ENCODE measurements around the gene LHFPL5.

LHFPL5 gene

DNA sequence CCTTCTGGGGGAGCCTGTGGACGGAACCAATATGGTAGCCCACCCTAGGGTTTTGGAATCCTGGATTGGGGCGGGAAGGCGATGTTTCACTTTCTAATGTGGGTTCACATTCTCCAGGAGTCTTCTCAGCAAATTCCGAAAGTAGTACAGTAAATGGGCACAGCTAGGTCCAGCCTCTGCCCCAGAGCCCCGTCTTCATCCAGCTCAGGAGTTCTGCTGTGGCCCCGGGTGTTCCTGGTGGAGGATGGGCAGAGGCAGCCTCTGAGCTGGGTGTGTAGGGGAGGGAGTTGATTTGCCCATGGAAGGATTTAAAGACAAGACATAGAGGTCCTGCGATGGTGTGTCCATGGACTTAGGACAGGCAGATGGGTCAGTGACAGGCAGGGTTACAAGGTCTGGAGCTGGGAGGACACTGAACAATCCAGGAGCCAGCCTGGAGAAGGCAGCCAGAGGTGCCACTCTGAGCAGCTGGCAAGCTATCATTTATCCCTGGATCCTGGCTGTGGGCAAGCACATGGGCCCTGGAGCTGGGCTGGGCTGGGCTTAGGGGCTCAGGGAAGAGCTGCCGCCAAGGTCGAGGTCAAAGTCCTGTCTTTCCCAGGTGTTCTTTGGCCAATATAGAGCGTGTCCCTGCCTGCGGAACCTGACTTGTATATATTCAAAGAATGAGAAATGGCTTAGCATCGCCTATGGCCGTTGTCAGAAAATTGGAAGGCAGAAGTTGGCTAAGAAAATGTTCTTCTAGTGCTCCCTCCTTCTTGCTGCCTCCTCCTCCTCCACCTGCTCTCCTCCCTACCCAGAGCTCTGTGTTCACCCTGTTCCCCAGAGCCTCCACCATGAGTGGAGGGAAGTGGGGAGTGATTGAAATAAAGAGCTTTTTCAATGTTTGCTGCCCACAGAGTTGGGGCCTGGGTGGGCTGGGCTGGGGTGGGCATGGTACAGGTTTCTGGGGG lies 17.6 kb upstream of the LHFPL5 start:
- Histone ChIP-seq H3K4me1 (no peaks in the 10 kb centered on the region), H3K4me3 (ENCODE audit: low read depth, low read length) (no peak overlapping the region), H3K9ac (no peak overlapping the region), H3K9me3 (ENCODE audit: control insufficient read depth, low read length) (no peaks in the 10 kb centered on the region), H3K27me3 (ENCODE audit: control insufficient read depth, insufficient read depth, low read length) (no peaks in the 10 kb centered on the region), H3K36me3 (ENCODE audit: control insufficient read depth, insufficient read depth, low read length) (no peaks in the 10 kb centered on the region), H3K79me2 (no peaks in the 10 kb centered on the region), H3K4me2 (ENCODE audit: low read length) (no peak overlapping the region), H2AFZ (no peak overlapping the region), H3K27ac (no peak overlapping the region)
- TF ChIP-seq CTCF (IDR thresholded peaks at IDR 0.05), result no peak

GRCh38 chr6:35788423-35788982 lies 16.6 kb upstream of the LHFPL5 start:
- Histone ChIP-seq H3K9me3 (ENCODE audit: control insufficient read depth, low read length) (no peaks in the 10 kb centered on the region), H3K4me1 (no peaks in the 10 kb centered on the region), H3K36me3 (ENCODE audit: control insufficient read depth, insufficient read depth, low read length) (no peaks in the 10 kb centered on the region), H3K4me3 (ENCODE audit: low read depth, low read length) (no peak overlapping the region), H2AFZ (no peak overlapping the region), H3K79me2 (no peaks in the 10 kb centered on the region), H3K9ac (no peak overlapping the region), H3K4me2 (ENCODE audit: low read length) (no peak overlapping the region), H3K27me3 (ENCODE audit: control insufficient read depth, insufficient read depth, low read length) (no peaks in the 10 kb centered on the region), H3K27ac (no peak overlapping the region)
- TF ChIP-seq CTCF (IDR thresholded peaks at IDR 0.05), result no peak

- Histone ChIP-seq H3K27ac (no peak overlapping the region), H3K4me2 (ENCODE audit: low read length) (no peak overlapping the region), H3K79me2 (no peaks in the 10 kb centered on the region), H3K9me3 (ENCODE audit: control insufficient read depth, low read length) (no peaks in the 10 kb centered on the region), H3K36me3 (ENCODE audit: control insufficient read depth, insufficient read depth, low read length) (no peaks in the 10 kb centered on the region), H3K9ac (no peak overlapping the region), H2AFZ (no peak overlapping the region), H3K27me3 (ENCODE audit: control insufficient read depth, insufficient read depth, low read length) (no peaks in the 10 kb centered on the region), H3K4me3 (ENCODE audit: low read depth, low read length) (no peak overlapping the region), H3K4me1 (no peaks in the 10 kb centered on the region)
- no peak for TF ChIP-seq CTCF (IDR thresholded peaks at IDR 0.05)
These were observed 14.5 kb upstream of the LHFPL5 start for GRCh38 chr6:35790683-35791082.

GRCh38 chr6:35794536-35795452 lies 10.4 kb upstream of the LHFPL5 start:
- H3K4me2 ChIP-seq (ENCODE audit: low read length), result no peak overlapping the region
- no peaks in the 10 kb centered on the region for H3K36me3 ChIP-seq (ENCODE audit: control insufficient read depth, insufficient read depth, low read length)
- H2AFZ ChIP-seq, result no peak overlapping the region
- no peaks in the 10 kb centered on the region for H3K79me2 ChIP-seq
- no peaks in the 10 kb centered on the region for H3K9me3 ChIP-seq (ENCODE audit: control insufficient read depth, low read length)
- no peaks in the 10 kb centered on the region for H3K27me3 ChIP-seq (ENCODE audit: control insufficient read depth, insufficient read depth, low read length)
- TF ChIP-seq CTCF (IDR thresholded peaks at IDR 0.05), result no peak
- H3K9ac ChIP-seq, result no peak overlapping the region
- no peaks in the 10 kb centered on the region for H3K4me1 ChIP-seq
- no peak overlapping the region for H3K4me3 ChIP-seq (ENCODE audit: low read depth, low read length)
- H3K27ac ChIP-seq, result no peak overlapping the region
